Non-pigmented ciliary epithelial cell (primary cell): Measurements from ENCODE around the gene CLDN1.

Experiments used
- DNase-seq: peaks from one replicate; pipeline ENCODE4 v3.0.0-alpha.2; 2010; ENCODE audit warnings: low read depth

Gene CLDN1

DNA sequence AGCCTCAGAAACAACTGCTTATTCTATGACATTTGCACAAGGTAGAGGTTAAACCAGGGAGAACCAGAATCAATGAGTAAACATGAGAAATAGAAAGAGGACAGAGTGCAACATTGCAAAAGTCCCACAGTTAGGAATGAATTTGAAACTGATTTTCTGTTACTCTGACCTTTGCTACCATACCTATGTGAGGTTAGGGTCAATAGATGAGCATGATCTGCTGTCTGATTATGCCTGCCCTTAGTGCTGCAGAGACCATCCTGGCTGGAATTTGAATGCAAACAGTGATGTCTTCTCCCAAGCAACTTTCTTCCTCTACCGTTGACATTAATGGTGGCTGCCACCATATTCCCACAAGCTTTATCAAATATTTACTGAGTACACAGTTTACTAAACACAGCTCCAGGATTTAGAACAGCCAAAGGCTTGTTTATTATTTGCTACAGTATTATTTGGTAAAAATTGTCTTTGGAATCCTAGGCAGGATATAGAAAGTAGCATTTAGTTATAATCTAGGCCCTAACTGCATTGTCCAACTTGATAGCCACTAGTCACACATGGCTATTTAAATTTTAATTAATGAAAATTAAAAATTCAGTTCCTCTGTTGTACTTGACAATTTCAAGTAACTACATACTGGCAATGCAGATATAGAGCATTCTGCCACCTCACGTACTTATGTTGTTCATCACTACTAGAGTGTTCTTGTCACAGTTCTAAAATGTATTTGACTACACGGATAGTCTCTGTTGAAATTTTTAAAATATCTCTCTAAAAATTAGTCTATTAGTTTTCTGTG, 8.9 kb upstream of the CLDN1 start:
- DNase-seq = no peak

DNA sequence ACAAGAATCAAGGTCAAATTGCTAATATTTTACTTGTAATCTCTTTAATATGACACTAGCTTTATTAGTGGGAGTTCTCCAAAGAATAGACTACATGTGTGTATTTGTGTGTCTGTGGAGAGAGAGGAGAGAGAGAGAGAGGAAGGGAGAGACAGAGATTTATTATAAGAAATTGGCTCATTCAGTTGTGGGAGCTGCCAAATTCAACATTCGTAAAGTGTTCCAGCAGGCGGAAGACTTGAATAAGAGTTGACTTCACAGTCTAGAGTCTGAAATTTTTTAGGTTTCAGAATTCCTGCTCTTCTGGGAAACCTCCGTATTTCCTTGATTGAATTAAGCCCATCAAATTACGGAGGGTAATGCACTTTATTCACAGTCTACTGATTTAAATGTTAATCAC, 4.7 kb upstream of the CLDN1 start:
- no peak for DNase-seq

DNA sequence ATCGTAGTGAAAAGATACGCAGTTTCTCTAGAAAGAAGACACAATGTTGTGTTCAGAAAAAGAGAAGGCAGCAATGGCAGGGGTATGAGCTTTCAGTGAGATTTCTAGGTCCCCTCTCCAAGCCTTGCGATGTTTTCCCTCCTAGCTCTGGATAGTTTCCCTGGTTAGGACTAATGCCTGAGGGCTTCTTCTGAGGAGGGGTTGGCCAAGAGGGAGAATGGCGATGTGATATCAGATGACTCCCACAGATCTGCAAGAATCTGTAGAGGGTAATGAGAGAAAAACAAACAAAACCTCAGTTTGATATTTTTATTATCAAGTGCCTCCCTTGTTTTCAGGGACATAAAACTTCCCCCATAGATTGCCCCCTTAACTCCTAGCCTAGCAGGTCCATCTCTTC, 4.1 kb upstream of the CLDN1 start:
- DNase-seq = no peak

DNA sequence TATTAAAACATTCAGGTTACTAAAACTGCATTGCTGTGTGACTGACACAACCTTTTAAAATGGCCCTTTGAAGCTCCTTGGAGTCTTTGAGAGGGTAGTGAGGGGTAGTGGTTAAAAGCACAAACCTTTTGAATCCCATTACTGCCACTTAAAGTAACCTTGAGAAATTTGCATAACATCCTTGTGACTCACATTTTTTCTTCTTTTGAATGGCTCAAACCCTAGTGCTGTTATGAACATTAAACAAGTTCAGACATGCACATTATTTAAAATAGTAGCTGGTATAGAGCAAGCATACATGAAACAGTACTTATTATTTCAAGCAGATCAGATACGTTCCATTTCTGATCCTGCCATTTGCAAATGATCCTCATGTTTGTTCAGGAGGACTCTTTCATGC, 3.7 kb upstream of the CLDN1 start:
- DNase-seq = no peak

DNA sequence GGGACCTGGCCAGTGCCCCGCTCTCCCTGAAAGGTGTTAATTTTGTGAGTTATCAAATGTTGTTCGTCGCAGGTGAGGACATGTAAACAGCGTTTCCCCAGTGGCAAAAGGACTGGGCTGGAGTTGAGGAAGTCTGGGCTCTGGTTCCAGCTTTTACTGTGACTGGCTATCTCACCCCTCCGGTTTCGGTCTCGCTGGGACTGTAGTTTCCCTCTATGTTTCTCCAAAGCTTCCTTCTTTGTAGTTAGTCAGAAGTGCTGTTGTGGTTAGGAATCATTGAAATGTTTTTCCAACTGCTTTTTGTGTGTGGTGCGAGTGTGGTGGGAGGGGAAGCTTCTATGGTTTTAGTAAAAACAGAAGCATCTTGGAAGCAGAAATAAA, 990 bp upstream of the CLDN1 start:
- no peak for DNase-seq

DNA sequence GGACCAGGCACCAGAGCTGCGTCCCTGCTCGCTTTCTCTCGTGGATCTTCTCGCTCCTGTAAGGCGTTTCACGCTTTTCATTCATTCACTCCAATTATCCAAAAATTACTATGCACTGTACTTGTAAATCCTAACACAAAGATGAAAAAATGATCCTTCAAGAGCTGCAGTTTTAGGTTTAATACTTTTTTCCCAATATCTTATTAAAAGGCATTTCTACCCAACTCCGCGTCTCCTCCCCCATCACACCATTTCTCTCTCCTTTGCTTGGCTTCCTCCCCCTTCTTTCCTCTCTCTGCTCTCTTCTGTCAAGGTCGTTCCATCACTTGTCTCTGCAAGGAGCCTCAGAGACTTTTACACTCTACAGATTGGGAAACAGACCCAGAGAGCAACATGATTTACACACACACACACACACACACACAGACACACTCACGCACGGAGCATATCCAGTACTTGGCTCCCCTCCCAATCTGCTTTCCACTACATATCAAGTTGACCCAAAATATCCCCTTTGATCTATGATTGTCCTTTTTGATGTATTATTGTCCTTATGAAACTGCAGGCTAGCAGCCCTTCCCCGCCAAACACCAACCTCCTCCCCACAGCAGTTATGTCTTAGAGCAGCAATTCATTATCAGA, 479 bp upstream of the CLDN1 start:
- DNase-seq = no peak

DNA sequence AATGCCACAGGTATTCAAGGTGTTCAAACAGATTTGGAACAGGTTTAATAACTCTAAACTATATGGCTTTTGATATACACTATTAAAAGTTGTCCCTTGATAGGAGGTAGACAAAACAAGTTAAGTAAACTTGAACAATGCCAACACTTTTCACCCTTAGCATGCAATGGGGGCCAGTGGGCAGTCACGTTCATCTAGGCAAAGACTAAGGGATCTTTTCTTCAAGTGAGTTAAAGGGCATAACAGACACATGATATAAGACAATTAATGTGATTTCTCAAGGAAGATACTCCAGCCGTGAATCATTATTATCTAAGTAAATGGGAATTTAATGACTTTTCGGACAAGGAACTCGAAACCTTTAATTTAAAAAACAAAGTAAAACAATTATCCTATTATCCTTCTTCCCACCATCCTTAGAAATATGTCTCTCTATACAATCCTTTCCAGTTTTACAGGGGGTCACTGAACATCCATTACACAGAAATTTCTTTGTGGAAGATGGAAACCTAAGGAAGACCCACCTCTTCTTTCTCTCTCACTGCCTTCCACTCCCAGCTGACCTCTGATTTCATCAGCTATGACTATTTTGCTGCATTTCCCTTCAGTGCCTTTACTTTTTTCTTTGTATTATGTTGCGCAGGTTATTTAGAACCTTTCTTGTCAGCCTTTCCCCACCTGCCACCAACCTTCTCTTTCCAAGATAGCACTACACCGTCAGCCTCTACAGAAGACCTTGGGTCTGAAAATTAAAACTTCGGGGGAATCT, 1.5 kb downstream of the CLDN1 start:
- no peak for DNase-seq

DNA sequence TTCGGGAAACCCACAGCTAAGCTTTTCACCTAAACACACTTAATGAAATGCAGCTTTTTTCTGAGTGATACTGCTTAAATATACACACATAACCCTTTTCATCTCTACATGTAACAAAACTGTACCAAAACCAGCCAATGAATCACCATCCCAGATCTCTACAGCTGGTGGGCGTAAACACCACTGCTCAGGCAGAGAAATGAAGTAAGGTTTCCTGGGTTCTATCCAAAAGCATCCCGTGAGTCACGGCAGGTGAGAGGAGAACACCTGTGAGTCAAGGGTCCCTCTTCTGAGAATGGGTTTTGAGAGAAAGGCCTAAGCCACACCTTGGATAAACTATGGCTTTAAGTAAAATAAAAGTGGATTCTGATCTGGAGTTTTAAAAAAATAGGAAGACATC, 2.6 kb downstream of the CLDN1 start:
- DNase-seq = no peak

DNA sequence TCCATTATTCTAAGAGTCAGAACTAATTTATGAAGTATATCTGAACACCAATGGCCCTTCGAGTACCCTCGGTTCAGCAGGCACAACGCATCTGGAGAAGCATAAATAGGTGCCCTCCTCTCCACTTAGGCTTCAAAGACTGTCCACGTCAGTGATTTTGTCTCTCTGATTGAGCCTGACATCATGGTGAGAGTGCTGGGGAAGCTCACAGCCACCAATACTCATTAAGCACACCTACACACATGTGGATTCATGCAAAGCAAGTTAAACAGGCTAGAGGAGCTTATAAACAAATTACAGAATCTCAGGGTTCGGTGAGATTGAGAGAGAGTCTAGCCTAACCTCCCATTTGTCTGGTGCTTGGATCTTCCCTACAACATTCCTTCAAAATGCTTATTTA, 3.6 kb downstream of the CLDN1 start:
- no peak for DNase-seq

DNA sequence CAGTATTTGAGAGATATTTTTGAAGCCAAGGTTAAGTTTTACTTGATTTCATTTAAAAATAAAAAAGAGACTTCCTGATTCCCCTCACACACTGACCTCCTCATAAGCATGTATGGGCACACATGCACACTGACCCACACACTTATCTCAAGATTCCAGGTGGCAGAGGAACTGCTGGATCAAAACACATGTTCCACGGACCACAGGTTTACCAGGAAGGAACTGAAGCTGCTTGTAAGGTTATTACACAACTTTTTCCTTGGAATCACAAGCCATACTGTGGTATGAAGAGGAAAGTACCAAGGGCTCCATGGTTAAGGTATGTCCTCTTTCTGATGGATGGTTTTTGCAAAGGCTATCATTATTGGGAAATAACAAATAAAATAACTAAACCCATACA, 7.5 kb downstream of the CLDN1 start:
- DNase-seq = no peak

DNA sequence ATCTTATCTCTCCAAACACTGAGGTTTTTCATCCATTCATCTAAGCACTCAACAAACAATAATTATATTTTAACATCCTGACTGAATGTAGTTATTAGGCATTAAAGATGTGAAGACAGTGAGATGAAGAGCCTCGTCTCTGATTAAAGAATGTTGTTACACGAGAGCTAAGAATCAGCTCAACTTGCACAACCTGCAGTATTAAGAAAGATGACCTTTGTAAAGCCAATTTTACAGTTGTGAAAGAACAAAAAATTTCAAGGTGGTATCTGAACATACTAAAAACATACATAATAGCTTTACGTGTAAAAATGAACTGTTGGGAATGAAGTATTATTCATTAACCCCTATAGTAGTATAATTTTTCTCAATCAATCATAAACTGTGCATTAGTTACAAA, 12.8 kb downstream of the CLDN1 start:
- DNase-seq = no peak

DNA sequence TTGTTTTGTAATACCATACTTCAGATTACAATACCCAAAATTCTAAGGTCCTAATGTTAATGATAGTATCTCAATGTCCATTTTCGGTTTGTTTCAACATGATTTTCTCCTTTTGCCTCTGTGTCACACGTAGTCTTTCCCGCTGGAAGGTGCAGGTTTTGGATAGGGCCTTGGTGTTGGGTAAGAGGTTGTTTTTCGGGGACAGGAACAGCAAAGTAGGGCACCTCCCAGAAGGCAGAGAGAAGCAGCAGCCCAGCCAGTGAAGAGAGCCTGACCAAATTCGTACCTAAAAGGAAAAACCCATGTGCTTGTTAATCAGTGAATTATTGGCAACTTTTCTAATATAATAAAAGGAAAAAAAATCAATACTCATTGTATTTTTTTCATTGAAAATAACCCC, 14.1 kb downstream of the CLDN1 start:
- DNase-seq = no peak

DNA sequence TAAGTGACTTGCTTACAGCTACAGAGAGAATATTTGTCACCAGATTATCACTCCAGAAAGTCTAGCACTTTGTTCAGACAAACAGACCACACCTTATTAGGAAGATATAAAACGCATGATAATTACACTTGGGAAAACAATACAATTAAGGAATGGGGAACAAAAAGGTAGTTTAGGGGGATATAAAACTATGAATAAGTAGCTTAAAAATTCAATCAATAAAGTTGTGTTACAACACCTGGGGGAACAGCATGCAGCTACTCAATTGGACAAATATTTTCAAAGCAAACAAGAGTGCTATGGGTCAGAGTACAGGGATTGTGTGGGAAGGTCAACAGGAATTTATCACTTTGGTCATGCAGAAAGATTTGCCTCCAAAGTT, 15.1 kb downstream of the CLDN1 start:
- no peak for DNase-seq

DNA sequence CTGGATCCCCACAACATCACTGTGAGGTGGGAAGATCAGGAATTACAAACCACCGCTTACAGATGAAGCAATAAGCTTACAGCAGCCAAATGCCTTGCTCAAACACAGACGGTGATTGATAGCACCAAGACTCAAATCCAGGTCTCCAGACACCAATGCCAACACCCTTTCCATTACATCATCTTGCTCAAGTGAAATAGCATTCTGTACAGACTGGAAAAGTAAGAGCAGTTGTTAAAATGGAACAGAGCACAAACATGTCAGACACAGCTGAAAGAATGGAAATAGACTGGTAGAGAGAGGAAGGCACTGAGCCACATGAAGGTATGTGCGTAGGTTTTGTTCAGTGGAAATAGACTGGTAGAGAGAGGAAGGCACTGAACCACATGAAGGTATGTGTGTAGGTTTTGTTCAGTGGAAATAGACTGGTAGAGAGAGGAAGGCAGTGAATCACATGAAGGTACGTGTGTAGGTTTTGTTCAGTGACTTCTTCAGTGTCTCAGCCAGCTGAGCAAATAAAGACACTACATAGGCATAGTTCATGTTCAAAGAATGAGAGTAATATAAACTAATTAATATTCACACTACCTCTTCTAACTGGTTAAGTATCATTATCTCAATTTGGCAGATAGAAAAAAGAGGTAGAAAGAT, 15.6 kb downstream of the CLDN1 start:
- no peak for DNase-seq

DNA sequence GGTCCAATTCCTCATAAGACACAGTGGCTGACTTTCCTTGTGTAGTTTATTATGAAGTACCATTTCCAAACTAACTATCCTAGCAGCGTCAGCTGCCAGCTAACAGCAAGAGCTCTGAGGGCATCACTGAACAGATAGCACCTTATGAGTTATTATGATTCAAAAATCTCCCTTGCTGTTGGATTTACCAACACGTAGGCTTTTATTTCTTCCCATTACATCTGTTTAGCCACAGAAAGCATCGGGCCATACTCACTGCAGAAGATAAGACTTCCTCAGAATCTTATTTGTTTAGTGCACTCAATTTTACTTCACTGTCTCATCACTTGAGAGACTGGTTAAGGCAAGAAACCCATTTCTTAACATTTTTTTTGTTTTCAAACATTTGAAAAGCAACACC, 16.2 kb downstream of the CLDN1 start:
- DNase-seq = no peak

DNA sequence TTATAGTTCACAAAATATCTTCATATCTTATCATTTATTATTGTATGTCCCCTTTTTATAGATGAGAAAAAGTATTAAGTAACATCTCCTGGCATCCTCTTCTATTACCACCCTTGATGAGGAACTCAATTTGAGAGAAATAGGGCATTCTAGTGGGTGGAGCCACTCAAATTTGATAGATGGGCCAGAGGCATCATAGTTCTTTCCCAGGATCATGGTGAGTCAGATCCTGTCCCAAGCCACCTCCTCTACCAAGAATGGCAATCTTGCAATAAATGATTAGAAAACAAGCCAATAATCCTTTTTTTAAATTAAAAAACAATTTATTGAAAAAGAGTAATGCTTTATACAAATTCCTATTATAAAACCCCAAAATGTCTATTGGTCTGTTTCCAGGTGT, 16.8 kb downstream of the CLDN1 start:
- DNase-seq = no peak

DNA sequence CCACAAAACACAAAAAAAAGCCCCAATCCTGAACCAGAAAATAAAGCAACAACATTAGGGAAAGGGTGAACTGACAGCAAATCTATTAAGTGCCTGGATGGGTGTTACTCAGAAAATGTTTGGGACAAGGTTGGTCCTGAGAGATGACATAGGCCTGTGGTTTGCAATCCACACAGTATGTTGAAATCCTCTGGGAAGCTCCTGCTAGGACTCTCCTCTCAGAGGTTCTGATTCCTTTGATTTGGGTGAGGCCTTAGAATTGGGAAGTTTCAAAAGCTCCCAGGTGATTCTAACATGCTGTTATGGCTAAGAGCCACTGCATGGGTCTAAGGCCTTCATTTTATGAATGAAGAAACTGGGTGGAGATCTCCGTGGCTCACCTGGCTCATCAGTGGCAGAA, 18.4 kb downstream of the CLDN1 start:
- DNase-seq = no peak

DNA sequence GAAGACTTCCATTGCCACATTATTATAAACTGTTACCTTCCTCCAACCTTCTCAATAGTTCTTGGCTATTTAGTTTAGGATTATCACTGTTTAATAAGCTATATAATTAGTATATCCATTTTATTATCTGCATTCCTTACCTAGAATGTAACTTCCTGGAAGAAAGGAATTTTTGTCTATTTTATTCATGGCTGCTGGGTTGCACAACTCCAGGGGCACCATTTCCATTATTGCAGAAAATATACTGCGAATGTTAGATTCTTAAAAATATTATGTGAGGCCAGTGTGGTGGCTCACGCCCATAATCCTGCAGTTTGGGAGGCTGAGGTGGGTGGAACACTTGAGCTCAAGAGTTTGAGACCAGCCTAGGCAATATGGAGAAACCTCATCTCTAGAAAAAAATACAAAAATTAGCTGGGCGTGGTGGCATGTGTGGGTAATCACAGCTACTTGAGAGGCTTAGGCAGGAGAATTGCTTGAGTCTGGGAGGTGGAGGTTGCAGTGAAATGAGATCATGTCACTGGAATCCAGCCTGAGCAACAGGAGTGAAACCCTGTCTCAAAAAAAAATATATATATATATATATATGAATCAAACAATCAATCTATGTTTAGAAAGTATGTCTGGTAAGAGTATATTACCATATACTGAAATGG, 19.9 kb downstream of the CLDN1 start:
- DNase-seq = no peak

DNA sequence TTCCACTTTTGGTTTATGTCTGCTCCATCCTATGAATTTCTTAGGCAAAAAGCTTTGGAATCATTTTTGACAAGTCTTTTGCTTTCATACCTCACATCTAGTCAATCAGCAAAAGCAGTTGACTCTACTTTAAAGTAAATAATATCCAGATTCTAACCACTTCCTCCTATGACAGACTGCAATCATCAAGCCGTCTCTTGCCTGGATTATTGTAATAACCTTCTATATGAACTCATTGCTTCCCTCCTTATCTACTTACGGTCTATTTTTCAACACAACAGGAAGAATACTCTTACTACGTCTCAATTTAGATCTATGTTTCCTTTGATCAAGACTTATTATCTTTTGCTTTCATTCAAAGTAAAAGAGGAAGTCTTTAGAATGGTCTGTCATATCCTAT, 20.7 kb downstream of the CLDN1 start:
- DNase-seq = no peak

DNA sequence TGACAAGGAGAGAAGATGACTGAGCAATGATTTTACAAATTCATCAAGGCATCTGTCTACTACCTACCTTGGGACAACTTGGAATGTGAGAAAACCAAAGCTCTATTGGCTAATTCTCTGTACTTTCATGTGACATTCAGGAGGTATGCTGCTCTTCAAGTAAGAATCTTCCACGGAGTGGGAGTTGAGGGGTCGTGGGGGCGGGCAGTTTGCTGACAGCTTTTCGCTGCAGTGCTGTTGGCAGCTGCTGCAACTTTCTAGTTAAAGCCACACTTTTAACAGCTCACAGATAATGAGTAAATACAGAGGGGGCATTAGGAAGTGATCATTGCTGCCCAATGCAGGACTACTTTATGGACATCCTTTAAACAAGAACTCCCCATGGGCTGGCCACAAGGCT, 22.3 kb downstream of the CLDN1 start:
- DNase-seq = no peak

DNA sequence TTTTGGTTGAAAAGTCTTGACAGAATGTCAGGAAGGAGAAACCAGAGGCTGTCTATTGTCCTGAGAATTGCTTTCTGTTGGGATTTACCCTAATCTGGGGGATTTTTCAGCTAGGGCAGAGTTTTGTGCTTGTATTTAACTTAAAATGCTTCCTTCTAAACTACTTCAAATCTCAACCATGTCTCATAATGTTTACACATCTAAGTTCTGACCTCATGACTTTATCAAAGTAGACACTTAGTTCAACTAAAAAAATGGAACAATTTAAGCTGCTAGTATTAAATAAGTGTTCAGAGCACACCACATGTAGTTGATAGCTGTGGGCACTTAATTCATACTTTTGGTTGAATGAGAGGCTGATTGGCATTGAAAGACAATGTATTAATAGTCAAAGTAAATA, 28.2 kb downstream of the CLDN1 start:
- DNase-seq = no peak

DNA sequence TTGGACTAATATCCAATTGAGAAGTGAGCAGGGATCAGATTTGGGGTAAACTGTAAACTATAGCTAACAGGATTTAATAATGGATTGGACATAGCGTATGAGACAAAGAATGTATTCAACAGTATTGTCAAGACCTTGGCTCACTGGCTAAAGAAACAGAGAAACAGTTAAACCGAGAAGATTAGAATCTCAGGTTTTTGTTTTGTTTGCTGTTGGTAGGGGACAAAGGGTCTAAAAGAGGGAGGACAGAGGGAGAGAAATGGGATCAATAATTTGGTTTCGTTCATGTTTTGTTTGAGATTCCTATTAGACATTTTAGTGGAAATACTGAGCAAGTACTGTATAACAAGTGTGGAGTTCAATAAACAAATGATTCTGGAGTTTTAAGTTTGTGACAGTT, 28.6 kb downstream of the CLDN1 start:
- no peak for DNase-seq
